CD4-positive, alpha-beta memory T cell (primary cell): ENCODE data around the gene GRK2. TPM values are rescaled to one million over a fixed set of nuclear protein-coding genes. Genes with fewer than 3 reads are reported as not detected.
A peak's percentile ranks its signal among the peaks of the same experiment; 100 is the strongest.

Experiments used
- CTCF ChIA-PET: fragments of 350-600 bp; sonication (Branson Sonifier 250); formaldehyde crosslinking; loops from one replicate; lab custom pipeline; 2021; ENCODE audit warnings: inconsistent platforms; ENCODE audit not compliant: partially characterized antibody; lab: Charles Lee
- POLR2A ChIA-PET: fragments of 350-600 bp; sonication (Branson Sonifier 250); formaldehyde crosslinking; loops from one replicate; lab custom pipeline; 2021; ENCODE audit not compliant: partially characterized antibody; lab: Charles Lee
- DNase-seq, 5 donors: peaks; one replicate each; pipeline versions ENCODE4 v3.0.0 to v3.0.0-alpha.2; 2020 to 2022; ENCODE audit warnings: mixed read lengths in 1 of 5
- H3K27ac ChIP-seq: one replicate; pipeline ENCODE4 v1.7.0; 2013; ENCODE audit warnings: low read depth, low read length
- H3K27me3 ChIP-seq: 2 replicates; pipeline ENCODE4 v1.7.0; 2013; ENCODE audit warnings: mild to moderate bottlenecking, low read length, moderate library complexity; ENCODE audit not compliant: insufficient read depth
- H3K36me3 ChIP-seq: 2 replicates; pipeline ENCODE4 v1.7.0; 2013; ENCODE audit warnings: mild to moderate bottlenecking, low read length, moderate library complexity; ENCODE audit not compliant: insufficient read depth
- H3K4me1 ChIP-seq: 2 replicates; pipeline ENCODE4 v1.7.0; 2013; ENCODE audit warnings: mild to moderate bottlenecking, low read length, moderate library complexity; ENCODE audit not compliant: insufficient read depth
- H3K4me3 ChIP-seq, 2 donors: one replicate each; pipeline ENCODE4 v1.7.0; 2013; ENCODE audit warnings: low read length in 2 of 2, mild to moderate bottlenecking in 1 of 2
- H3K9me3 ChIP-seq, 2 donors: one replicate each; pipeline ENCODE4 v1.7.0; 2013; ENCODE audit warnings: low read length in 2 of 2, control low read depth in 1 of 2; ENCODE audit not compliant: control insufficient read depth in 1 of 2
- H3K27ac Mint-ChIP-seq, 7 donors: one replicate each; pipeline ENCODE4 v1.8.0; 2020 to 2021; ENCODE audit warnings: mixed read lengths in 7 of 7, mild to moderate bottlenecking in 6 of 7, inconsistent platforms in 3 of 7, moderate library complexity in 3 of 7
- H3K27me3 Mint-ChIP-seq, 2 donors: one replicate each; pipeline ENCODE4 v1.8.0; 2020 to 2021; ENCODE audit warnings: mixed read lengths in 2 of 2
- H3K36me3 Mint-ChIP-seq, 2 donors: one replicate each; pipeline ENCODE4 v1.8.0; 2020 to 2021; ENCODE audit warnings: mixed read lengths in 2 of 2, inconsistent platforms in 1 of 2, mild to moderate bottlenecking in 1 of 2
- H3K4me1 Mint-ChIP-seq, 4 donors: one replicate each; pipeline ENCODE4 v1.8.0; 2020 to 2021; ENCODE audit warnings: mixed read lengths in 4 of 4, mild to moderate bottlenecking in 1 of 4
- H3K4me3 Mint-ChIP-seq, 8 donors: one replicate each; pipeline ENCODE4 v1.8.0; 2020 to 2021; ENCODE audit warnings: mixed read lengths in 8 of 8, mild to moderate bottlenecking in 7 of 8, moderate library complexity in 6 of 8, inconsistent platforms in 3 of 8
- H3K9me3 Mint-ChIP-seq, 8 donors: one replicate each; pipeline ENCODE4 v1.8.0; 2020 to 2021; ENCODE audit warnings: mixed read lengths in 8 of 8, mild to moderate bottlenecking in 5 of 8, inconsistent platforms in 3 of 8, moderate library complexity in 1 of 8
- intact Hi-C: fragments of 100-400 bp; cut with micrococcal nuclease; formaldehyde crosslinking; loops from one replicate; pipeline ENCODE4 v1.15.1; 2023
- polyA plus RNA-seq, 2 donors: library from polyadenylated mRNA; unstranded; fragments of 300-500 nt; fragmentation: Illumina TruSeq; gene quantifications; one replicate each; pipeline ENCODE4 v1.2.3, GENCODE V29; 2021
- total RNA-seq, 2 experiments: library from RNA; stranded (reverse); gene quantifications; one replicate each; pipeline ENCODE4 v1.2.3, GENCODE V29; 2021

The GRK2 gene
- total and polyA plus RNA-seq, 4 experiments from 2014 or later = 12.8 to 310 (median 181) TPM

DNA sequence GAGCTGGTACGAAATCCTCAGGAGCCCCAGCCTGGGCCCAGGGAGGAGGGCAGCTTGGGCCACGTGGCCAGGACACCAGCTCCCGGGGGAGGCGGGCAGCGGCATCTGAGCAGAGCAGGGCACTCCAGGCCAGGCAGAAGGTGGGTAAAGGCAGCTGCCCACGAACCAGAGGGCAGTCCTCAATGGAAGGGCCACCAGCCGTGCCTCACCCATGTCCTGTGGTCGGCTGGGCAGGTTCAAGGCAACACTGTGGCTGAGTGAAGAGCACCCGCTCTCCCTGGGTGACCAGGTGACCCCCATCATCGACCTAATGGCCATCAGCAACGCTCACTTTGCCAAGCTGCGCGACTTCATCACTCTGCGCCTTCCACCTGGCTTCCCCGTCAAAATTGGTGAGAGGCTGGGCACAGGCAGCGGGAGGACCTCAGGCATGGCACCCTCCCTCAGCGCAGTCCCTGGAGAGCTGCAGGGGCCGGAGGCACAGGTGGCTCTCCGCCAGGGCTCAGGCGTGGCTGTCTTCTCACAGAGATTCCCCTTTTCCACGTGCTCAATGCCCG lies 34.6 kb downstream of the GRK2 start:
- Mint-ChIP-seq H3K27ac (peak overlapping the region in 1 of 7 donors; percentile 15), H3K4me1 (peaks cover 15 to 45% (median 22%) of the 10 kb centered on the region in 4 donors), H3K36me3 (peaks cover 19 to 38% of the 10 kb centered on the region in 2 donors), H3K27me3 (no peaks in the 10 kb centered on the region), H3K9me3 (peaks cover 0 to 14% (median 10%) of the 10 kb centered on the region in 8 donors), H3K4me3 (no peak overlapping the region)
- H3K36me3 ChIP-seq = peaks cover 34% of the 10 kb centered on the region
- no peak overlapping the region for H3K4me3 ChIP-seq
- no peak for DNase-seq
- ChIA-PET CTCF (interaction anchor here (0.9 to 1.7 kb wide), 3 partner anchors 14 to 39 kb away, joined by 3 to 5 read pairs (median 3); no protein-coding TSS in a partner anchor), POLR2A (interaction anchor here (0.9 to 14.6 kb wide), 6 partner anchors 10 to 33 kb away, joined by 4 to 196 read pairs (median 34); partner anchors contain the start of gene ANKRD13D)
- H3K4me1 ChIP-seq = peaks cover 24% of the 10 kb centered on the region
- intact Hi-C loops = no loop called here
- H3K9me3 ChIP-seq = no peaks in the 10 kb centered on the region
- no peak overlapping the region for H3K27ac ChIP-seq
- H3K27me3 ChIP-seq = no peaks in the 10 kb centered on the region

DNA sequence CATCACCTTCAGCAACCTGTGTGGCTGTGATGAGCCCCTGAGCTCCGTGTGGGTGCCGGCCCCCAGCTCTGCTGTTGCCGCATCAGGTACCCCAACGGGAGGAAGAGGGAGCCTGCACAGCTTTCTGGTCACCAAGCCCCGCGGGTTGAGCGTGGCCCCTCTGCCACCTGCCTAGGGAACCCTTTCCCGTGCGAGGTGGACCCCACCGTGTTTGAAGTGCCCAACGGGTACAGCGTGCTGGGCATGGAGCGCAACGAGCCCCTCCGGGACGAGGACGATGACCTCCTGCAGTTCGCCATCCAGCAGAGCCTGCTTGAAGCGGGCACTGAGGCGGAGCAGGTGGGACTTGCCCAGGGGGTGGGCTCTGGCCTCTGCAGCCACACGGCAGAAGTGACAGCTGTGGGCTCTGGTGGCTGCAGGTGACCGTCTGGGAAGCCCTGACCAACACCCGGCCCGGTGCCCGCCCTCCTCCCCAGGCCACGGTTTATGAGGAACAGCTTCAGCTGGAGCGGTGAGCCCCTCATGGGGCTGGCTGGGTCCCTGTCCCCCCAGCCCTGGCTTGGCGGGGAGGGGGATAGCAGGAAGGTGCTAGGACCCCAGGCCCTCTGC lies 35.1 kb downstream of the GRK2 start:
- ChIA-PET CTCF (interaction anchor here (0.9 to 1.2 kb wide), 2 partner anchors 14 to 33 kb away, joined by 3 read pairs; no protein-coding TSS in a partner anchor), POLR2A (interaction anchor here (1.7 to 14.6 kb wide), 7 partner anchors 11 to 38 kb away, joined by 4 to 196 read pairs (median 47); partner anchors contain the start of genes ANKRD13D and GRK2)
- no peak for DNase-seq
- Mint-ChIP-seq H3K4me3 (no peak overlapping the region), H3K36me3 (peaks cover 13 to 32% of the 10 kb centered on the region in 2 donors), H3K27me3 (no peaks in the 10 kb centered on the region), H3K27ac (no peak overlapping the region), H3K4me1 (peaks cover 13 to 40% (median 18%) of the 10 kb centered on the region in 4 donors), H3K9me3 (peaks cover 0 to 8% (median 4%) of the 10 kb centered on the region in 8 donors)
- no peaks in the 10 kb centered on the region for H3K27me3 ChIP-seq
- no peak overlapping the region for H3K27ac ChIP-seq
- no peaks in the 10 kb centered on the region for H3K9me3 ChIP-seq
- peaks cover 34% of the 10 kb centered on the region for H3K36me3 ChIP-seq
- peaks cover 24% of the 10 kb centered on the region for H3K4me1 ChIP-seq
- no peak overlapping the region for H3K4me3 ChIP-seq
- intact Hi-C loops = no loop called here

DNA sequence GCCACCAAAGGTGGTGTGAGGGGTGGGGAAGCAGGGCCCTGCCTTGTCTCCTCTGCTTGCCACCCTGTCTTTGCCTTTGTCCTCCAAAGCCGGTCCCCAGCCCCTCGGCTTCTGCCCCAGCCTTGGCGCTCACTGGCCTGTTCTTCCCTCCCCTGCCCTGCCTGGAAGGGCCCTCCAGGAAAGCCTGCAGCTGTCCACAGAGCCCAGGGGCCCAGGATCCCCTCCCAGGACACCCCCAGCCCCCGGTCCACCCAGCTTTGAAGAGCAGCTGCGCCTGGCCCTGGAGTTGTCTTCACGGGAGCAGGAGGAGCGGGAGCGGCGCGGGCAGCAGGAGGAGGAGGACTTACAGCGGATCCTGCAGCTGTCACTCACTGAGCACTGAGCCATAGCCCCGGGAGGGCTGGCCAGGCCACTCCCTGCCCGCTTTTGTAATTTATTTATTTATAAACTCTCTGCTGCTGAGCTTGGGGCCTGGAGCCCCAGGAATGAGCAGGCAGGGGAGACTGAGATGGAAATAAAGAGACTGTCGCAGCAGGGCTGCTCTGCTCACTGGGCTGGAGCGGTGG lies 35.8 kb downstream of the GRK2 start:
- peaks cover 24% of the 10 kb centered on the region for H3K4me1 ChIP-seq
- no peaks in the 10 kb centered on the region for H3K9me3 ChIP-seq
- Mint-ChIP-seq H3K4me1 (peaks cover 9 to 35% (median 17%) of the 10 kb centered on the region in 4 donors), H3K4me3 (peak overlapping the region in 6 of 8 donors; percentile 40 to 74 (median 61)), H3K9me3 (peaks cover 0 to 2% (median under 1%) of the 10 kb centered on the region in 8 donors), H3K27me3 (no peaks in the 10 kb centered on the region), H3K27ac (peak overlapping the region in 5 of 7 donors; percentile 30 to 72 (median 64)), H3K36me3 (peaks cover 7 to 27% of the 10 kb centered on the region in 2 donors)
- H3K27ac ChIP-seq = peak overlapping the region; percentile 68
- intact Hi-C loops = loop anchor here (2.0 kb wide), 2 partner anchors 13 to 15 kb away; partner anchors contain the start of gene ANKRD13D
- H3K27me3 ChIP-seq = no peaks in the 10 kb centered on the region
- peaks cover 34% of the 10 kb centered on the region for H3K36me3 ChIP-seq
- H3K4me3 ChIP-seq = no peak overlapping the region
- POLR2A ChIA-PET = interaction anchor here (0.6 to 14.6 kb wide), 13 partner anchors 12 to 685 kb away, joined by 3 to 196 read pairs (median 20); partner anchors contain the start of genes ANKRD13D, GRK2, POLD4 and PPP1CA
- CTCF ChIA-PET = interaction anchor here (1.1 to 3.6 kb wide), 2 partner anchors 24 to 49 kb away, joined by 5 to 9 read pairs; no protein-coding TSS in a partner anchor
- DNase-seq = no peak

GRCh38 chr11:67302571-67303131 lies 36.4 kb downstream of the GRK2 start:
- Mint-ChIP-seq H3K9me3 (peaks cover 0 to 1% (median 0%) of the 10 kb centered on the region in 8 donors), H3K27ac (peak overlapping the region in 6 of 7 donors; percentile 47 to 72 (median 64)), H3K4me3 (peak overlapping the region in 7 of 8 donors; percentile 40 to 74 (median 62)), H3K4me1 (peaks cover 9 to 33% (median 17%) of the 10 kb centered on the region in 4 donors), H3K27me3 (no peaks in the 10 kb centered on the region), H3K36me3 (peaks cover 6 to 24% of the 10 kb centered on the region in 2 donors)
- H3K27ac ChIP-seq = peak overlapping the region; percentile 68
- H3K27me3 ChIP-seq = no peaks in the 10 kb centered on the region
- peaks cover 34% of the 10 kb centered on the region for H3K36me3 ChIP-seq
- ChIA-PET CTCF (interaction anchor here (0.7 to 3.6 kb wide), 10 partner anchors 9 to 49 kb away, joined by 3 to 9 read pairs (median 5); partner anchors contain the start of gene ANKRD13D), POLR2A (interaction anchor here (0.6 to 14.6 kb wide), 18 partner anchors 9 to 686 kb away, joined by 3 to 196 read pairs (median 4); partner anchors contain the start of genes ANKRD13D, GRK2, POLD4 and PPP1CA)
- H3K9me3 ChIP-seq = no peaks in the 10 kb centered on the region
- peak overlapping the region in 1 of 2 donors; percentile 66 for H3K4me3 ChIP-seq
- H3K4me1 ChIP-seq = peaks cover 24% of the 10 kb centered on the region
- intact Hi-C loops = loop anchor here (2.0 kb wide), 2 partner anchors 14 kb away; partner anchors contain the start of gene ANKRD13D
- no peak for DNase-seq

DNA sequence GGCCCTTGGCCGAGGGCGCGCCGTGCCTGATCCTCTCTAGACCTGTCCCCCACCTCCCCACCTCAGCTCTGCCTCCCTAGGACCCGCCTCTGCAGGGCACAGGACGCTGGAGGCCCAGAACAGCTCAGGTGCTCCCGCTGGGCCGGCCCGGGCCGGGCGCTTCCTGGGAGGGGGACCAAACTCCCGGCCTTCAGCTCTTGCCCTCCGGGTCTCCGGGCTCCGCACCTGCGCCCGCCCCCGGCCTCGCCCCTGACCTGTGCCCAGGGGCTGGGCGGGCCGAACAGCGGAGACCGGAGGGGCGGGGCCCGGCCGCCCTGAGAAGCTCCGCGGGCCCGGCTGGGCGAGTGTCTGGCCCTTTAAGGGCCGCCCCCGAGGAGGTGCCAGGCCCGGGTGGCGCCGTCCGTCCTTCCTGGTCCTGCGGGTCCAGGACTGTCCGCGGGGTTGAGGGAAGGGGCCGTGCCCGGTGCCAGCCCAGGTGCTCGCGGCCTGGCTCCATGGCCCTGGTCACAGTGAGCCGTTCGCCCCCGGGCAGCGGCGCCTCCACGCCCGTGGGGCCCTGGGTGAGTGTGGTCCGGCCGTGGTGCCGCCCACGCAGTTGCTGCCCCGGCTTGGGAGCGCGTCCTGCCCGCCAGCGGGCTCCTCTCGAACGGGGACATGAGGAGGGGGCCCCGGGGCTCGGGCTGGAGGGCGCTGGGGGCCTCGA lies 37.0 kb downstream of the GRK2 start, which contains the start of gene SSH3:
SSH3 (plus strand) TSS at position 399 of the 703 bp plus-strand sequence; CDS start at position 495, 96 bp downstream.
- Mint-ChIP-seq H3K36me3 (peaks cover 5 to 19% of the 10 kb centered on the region in 2 donors), H3K4me1 (peaks cover 7 to 31% (median 14%) of the 10 kb centered on the region in 4 donors), H3K27ac (peak within 1 kb of the TSS in 6 of 7 donors; percentile 47 to 72 (median 64)), H3K9me3 (no peaks in the 10 kb centered on the region), H3K4me3 (peak within 1 kb of the TSS; percentile 48 to 80 (median 70)), H3K27me3 (no peaks in the 10 kb centered on the region)
- no peaks in the 10 kb centered on the region for H3K27me3 ChIP-seq
- ChIA-PET POLR2A (interaction anchor here (0.8 to 14.6 kb wide), 18 partner anchors 8 to 687 kb away, joined by 3 to 196 read pairs (median 4); partner anchors contain the start of genes ANKRD13D, GRK2, POLD4 and RBM14), CTCF (interaction anchor here (0.7 to 3.6 kb wide), 11 partner anchors 9 to 48 kb away, joined by 3 to 9 read pairs (median 5); partner anchors contain the start of gene ANKRD13D)
- DNase-seq = peak in 3 of 5 donors; percentile 19 to 42 (median 28)
- H3K9me3 ChIP-seq = no peaks in the 10 kb centered on the region
- peaks cover 28% of the 10 kb centered on the region for H3K36me3 ChIP-seq
- H3K4me3 ChIP-seq = peak within 1 kb of the TSS in 1 of 2 donors; percentile 66
- intact Hi-C loops = loop anchor here (2.0 kb wide), 2 partner anchors 14 kb away; partner anchors contain the start of gene ANKRD13D
- H3K4me1 ChIP-seq = peaks cover 20% of the 10 kb centered on the region
- peak within 1 kb of the TSS; percentile 68 for H3K27ac ChIP-seq
